ENCODE measurements around the gene METRNL. TPM values are rescaled to one million over a fixed set of nuclear protein-coding genes. Genes with fewer than 3 reads are reported as not detected.

METRNL gene
- total and polyA plus RNA-seq, 4 donors, result 0.67 to 9.0 (median 8.6) TPM

- TF ChIP-seq SP1 (IDR thresholded peaks at IDR 0.05), result no peak
- no peak for TF ChIP-seq YY1 (IDR thresholded peaks at IDR 0.05)
Measured at GRCh38 chr17:83082909-83083367, 3.5 kb downstream of the METRNL start (continued).

GRCh38 chr17:83083368-83084201, 4.2 kb downstream of the METRNL start:
- DNase-seq (ENCODE audit: low spot score), result no peak
- 70% methylated on average over 25 of the region's 25 CpGs for WGBS
- no peaks in the 10 kb centered on the region for H3K36me3 ChIP-seq (ENCODE audit: control insufficient read depth in 4 of 4, insufficient read depth in 3 of 4, low read depth in 1 of 4, low read length in 3 of 4)
- H3K9ac ChIP-seq (ENCODE audit: low read depth in 1 of 2, low read length in 2 of 2), result no peak overlapping the region
- TF ChIP-seq EGR1 (IDR thresholded peaks at IDR 0.05; ENCODE audit: low read depth in 2 of 2) (no peak), RXRA (IDR thresholded peaks at IDR 0.05) (no peak), GABPA (IDR thresholded peaks at IDR 0.05 in 1 of 2, conservative IDR thresholded peaks at IDR 0.05 in 1 of 2) (no peak), NR2F2 (IDR thresholded peaks at IDR 0.05) (no peak), YY1 (IDR thresholded peaks at IDR 0.05) (no peak), FOXA2 (IDR thresholded peaks at IDR 0.05) (no peak), TAF1 (conservative IDR thresholded peaks at IDR 0.05) (no peak), HNF4A (conservative IDR thresholded peaks at IDR 0.05) (no peak), SP1 (IDR thresholded peaks at IDR 0.05) (no peak), RAD21 (IDR thresholded peaks at IDR 0.05) (no peak)
- TF ChIP-seq, protein P1, sequence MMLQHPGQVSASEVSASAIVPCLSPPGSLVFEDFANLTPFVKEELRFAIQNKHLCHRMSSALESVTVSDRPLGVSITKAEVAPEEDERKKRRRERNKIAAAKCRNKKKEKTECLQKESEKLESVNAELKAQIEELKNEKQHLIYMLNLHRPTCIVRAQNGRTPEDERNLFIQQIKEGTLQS (IDR thresholded peaks at IDR 0.05), result no peak
- TF ChIP-seq, protein P2, sequence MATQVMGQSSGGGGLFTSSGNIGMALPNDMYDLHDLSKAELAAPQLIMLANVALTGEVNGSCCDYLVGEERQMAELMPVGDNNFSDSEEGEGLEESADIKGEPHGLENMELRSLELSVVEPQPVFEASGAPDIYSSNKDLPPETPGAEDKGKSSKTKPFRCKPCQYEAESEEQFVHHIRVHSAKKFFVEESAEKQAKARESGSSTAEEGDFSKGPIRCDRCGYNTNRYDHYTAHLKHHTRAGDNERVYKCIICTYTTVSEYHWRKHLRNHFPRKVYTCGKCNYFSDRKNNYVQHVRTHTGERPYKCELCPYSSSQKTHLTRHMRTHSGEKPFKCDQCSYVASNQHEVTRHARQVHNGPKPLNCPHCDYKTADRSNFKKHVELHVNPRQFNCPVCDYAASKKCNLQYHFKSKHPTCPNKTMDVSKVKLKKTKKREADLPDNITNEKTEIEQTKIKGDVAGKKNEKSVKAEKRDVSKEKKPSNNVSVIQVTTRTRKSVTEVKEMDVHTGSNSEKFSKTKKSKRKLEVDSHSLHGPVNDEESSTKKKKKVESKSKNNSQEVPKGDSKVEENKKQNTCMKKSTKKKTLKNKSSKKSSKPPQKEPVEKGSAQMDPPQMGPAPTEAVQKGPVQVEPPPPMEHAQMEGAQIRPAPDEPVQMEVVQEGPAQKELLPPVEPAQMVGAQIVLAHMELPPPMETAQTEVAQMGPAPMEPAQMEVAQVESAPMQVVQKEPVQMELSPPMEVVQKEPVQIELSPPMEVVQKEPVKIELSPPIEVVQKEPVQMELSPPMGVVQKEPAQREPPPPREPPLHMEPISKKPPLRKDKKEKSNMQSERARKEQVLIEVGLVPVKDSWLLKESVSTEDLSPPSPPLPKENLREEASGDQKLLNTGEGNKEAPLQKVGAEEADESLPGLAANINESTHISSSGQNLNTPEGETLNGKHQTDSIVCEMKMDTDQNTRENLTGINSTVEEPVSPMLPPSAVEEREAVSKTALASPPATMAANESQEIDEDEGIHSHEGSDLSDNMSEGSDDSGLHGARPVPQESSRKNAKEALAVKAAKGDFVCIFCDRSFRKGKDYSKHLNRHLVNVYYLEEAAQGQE (IDR thresholded peaks at IDR 0.05), result no peak
- H3K27me3 ChIP-seq (ENCODE audit: control insufficient read depth in 4 of 4, insufficient read depth in 4 of 4, low read length in 3 of 4), result peaks cover 0 to 3% (median 0%) of the 10 kb centered on the region in 4 donors
- peak overlapping the region in 1 of 2 donors; percentile 37 for H3K27ac ChIP-seq (ENCODE audit: low read depth in 1 of 2, low read length in 2 of 2)
- peaks cover 0 to 20% (median 6%) of the 10 kb centered on the region in 4 donors for H3K4me1 ChIP-seq (ENCODE audit: control insufficient read depth in 4 of 4, insufficient read depth in 4 of 4, low read length in 3 of 4)
- no peak overlapping the region for H3K4me3 ChIP-seq (ENCODE audit: low read depth in 1 of 3, low read length in 3 of 3)
- H3K9me3 ChIP-seq (ENCODE audit: control insufficient read depth in 4 of 4, low read length in 3 of 4), result no peaks in the 10 kb centered on the region

DNA sequence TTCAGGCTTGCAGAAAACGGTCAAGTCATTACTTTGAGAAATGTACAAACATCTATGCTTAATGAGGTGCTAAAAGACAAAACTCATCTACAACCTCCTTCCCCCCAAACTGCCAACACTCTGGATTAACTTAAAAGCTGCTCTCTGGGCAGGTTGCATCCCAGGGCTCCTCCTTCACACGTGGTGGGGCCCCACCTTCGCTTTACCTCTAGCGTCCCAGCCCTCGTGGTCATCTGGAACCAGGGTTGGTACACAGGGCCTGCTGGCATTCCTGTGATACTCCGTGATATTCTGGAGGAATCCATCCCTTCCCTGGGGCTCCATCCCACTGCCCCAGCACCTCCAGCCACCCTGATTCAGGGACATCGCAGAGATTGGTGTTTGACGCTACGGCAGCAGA, 4.8 kb downstream of the METRNL start:
- no peak for DNase-seq (ENCODE audit: low spot score)
- Histone ChIP-seq H3K27me3 (ENCODE audit: control insufficient read depth in 4 of 4, insufficient read depth in 4 of 4, low read length in 3 of 4) (peaks cover 0 to 3% (median 0%) of the 10 kb centered on the region in 4 donors), H3K4me1 (ENCODE audit: control insufficient read depth in 4 of 4, insufficient read depth in 4 of 4, low read length in 3 of 4) (peaks cover 0 to 16% (median 2%) of the 10 kb centered on the region in 4 donors), H3K9me3 (ENCODE audit: control insufficient read depth in 4 of 4, low read length in 3 of 4) (no peaks in the 10 kb centered on the region), H3K9ac (ENCODE audit: low read depth in 1 of 2, low read length in 2 of 2) (no peak overlapping the region), H3K36me3 (ENCODE audit: control insufficient read depth in 4 of 4, insufficient read depth in 3 of 4, low read depth in 1 of 4, low read length in 3 of 4) (no peaks in the 10 kb centered on the region), H3K4me3 (ENCODE audit: low read depth in 1 of 3, low read length in 3 of 3) (no peak overlapping the region), H3K27ac (ENCODE audit: low read depth in 1 of 2, low read length in 2 of 2) (peak overlapping the region in 1 of 2 donors; percentile 15)
- 70% methylated on average over 9 of the region's 9 CpGs for WGBS
- TF ChIP-seq SP1 (IDR thresholded peaks at IDR 0.05) (no peak), YY1 (IDR thresholded peaks at IDR 0.05) (no peak), TAF1 (conservative IDR thresholded peaks at IDR 0.05) (no peak), FOXA2 (IDR thresholded peaks at IDR 0.05) (no peak), RXRA (IDR thresholded peaks at IDR 0.05) (no peak), ZBTB33 (IDR thresholded peaks at IDR 0.05) (no peak), JUND (IDR thresholded peaks at IDR 0.05) (no peak), FOXA1 (IDR thresholded peaks at IDR 0.05) (no peak), HNF4A (conservative IDR thresholded peaks at IDR 0.05) (no peak), RAD21 (IDR thresholded peaks at IDR 0.05) (no peak), HNF4G (IDR thresholded peaks at IDR 0.05) (no peak)
- TF ChIP-seq, protein P3, sequence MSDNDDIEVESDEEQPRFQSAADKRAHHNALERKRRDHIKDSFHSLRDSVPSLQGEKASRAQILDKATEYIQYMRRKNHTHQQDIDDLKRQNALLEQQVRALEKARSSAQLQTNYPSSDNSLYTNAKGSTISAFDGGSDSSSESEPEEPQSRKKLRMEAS (IDR thresholded peaks at IDR 0.05), result no peak
- TF ChIP-seq, protein P2 (IDR thresholded peaks at IDR 0.05), result no peak
